Measurements from ENCODE around the gene CCDC124. TPM values are rescaled to one million over a fixed set of nuclear protein-coding genes. Genes with fewer than 3 reads are reported as not detected.

CCDC124 gene
- total RNA-seq, 1 experiment from 2014 or later: 111 TPM

- Histone ChIP-seq H3K4me3 (no peak overlapping the region), H3K9me3 (replicated peaks) (no peaks in the 10 kb centered on the region), H3K27ac (no peak overlapping the region), H3K4me1 (no peaks in the 10 kb centered on the region), H3K36me3 (no peaks in the 10 kb centered on the region), H3K27me3 (peaks cover 64% of the 10 kb centered on the region)
- DNase-seq: no peak
Measured at GRCh38 chr19:17957885-17958284, 25.1 kb downstream of the CCDC124 start.

DNA sequence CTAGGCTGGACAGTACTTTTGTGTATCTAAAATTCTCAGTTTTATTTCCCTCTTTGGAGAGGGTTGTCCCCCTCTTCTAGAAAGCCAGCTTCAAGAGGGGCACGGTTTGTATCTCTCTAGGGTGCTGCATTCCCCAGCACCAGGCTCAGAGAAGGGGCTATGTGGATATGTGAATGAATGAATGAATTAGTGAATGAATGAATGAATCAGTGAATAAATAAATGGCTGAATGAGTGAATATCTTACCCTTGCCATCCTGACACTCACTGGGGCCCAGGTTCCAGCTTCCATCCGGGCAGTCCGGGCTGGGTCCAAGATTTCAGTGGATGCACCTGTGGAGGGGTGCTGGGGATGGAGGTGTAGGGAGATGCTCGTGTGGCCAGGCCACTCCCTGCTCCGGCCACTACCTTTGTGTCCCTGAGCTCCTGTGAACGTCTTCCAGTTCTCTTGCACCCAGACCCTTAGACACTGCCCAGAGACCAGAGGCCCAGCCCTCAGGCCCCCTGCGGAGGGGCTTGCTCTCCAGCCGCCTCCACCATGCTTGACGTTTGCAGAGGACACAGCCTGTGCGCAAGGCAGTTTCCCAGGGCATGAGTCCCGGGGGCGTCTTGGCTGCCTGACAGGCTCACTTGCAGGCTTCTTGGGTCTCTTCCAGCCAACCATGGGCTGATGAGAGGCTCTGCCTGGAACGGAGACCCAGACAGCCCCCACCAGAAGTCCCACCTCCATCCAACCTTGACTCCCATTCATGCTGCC is 31.3 kb downstream of the CCDC124 start:
- peaks cover 54% of the 10 kb centered on the region for H3K27me3 ChIP-seq
- H3K27ac ChIP-seq: no peak overlapping the region

GRCh38 chr19:17965370-17966128 is 32.7 kb downstream of the CCDC124 start:
- H3K27ac ChIP-seq: no peak overlapping the region
- no peak overlapping the region for H3K4me3 ChIP-seq
- H3K9me3 ChIP-seq (replicated peaks): no peaks in the 10 kb centered on the region
- peaks cover 49% of the 10 kb centered on the region for H3K27me3 ChIP-seq
- no peak for DNase-seq
- H3K36me3 ChIP-seq: no peaks in the 10 kb centered on the region
- no peaks in the 10 kb centered on the region for H3K4me1 ChIP-seq

More for the DNA sequence above, 31.3 kb downstream of the CCDC124 start:
- DNase-seq: no peak
- H3K4me3 ChIP-seq: no peak overlapping the region
- no peaks in the 10 kb centered on the region for H3K4me1 ChIP-seq
- no peaks in the 10 kb centered on the region for H3K9me3 ChIP-seq (replicated peaks)
- H3K36me3 ChIP-seq: no peaks in the 10 kb centered on the region

DNA sequence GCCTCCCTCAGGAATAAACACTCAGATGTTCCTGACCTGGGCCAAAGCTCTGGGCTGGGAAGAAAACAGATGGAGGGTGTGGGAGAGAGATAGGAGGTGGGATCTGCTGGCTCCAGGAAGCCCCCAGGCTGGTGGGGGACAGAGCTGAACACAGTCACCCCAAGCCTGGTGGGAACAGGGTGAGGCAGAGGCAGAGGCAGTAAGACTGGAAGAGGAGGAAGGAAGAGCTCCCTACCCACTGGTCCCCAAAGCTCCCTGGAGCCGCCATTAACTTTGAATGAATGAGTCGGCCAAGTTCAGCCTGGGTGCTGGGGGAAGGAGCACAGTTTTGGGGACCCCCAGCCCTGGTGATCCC is 33.3 kb downstream of the CCDC124 start:
- peaks cover 46% of the 10 kb centered on the region for H3K27me3 ChIP-seq
- no peaks in the 10 kb centered on the region for H3K36me3 ChIP-seq
- no peaks in the 10 kb centered on the region for H3K9me3 ChIP-seq (replicated peaks)
- H3K27ac ChIP-seq: no peak overlapping the region
- H3K4me3 ChIP-seq: no peak overlapping the region
- no peak for DNase-seq
- H3K4me1 ChIP-seq: no peaks in the 10 kb centered on the region

DNA sequence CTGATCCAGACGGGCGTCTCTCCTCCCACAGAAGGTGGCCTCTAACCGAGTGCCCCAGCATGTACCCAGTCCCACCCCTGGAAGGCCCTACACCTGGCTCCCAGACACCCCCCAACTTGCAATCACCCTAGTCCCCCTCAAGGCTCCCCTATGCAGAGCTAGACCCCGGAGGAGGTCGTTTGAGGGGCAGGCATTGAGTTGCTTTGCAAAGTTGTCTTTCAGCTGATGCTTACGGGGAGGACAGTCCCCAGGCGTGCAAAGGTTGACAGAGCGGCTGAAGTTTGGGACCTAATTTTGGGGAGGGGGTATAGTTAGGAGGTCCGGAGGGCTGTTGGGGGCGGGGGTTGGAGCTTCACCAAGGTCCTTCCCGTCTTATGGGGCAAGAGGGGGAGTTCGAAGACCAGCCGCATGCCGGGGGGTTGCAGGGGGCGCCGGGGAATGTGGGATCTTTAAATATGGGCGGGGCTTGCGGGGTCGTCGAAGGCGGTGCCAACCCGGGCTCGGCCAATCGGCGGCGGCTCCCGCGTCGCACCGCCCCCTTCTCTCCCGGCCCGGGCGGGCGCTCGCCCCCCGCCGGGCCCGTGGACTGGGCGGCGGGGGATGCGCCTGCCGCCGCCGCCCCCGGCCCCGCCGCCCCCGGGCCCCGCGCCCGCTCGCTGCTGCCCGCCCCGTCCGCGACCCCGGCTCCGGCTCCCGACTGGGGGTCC is 33.9 kb downstream of the CCDC124 start, which contains the start of gene KCNN1:
KCNN1 (plus strand) TSS at position 558 of the 707 bp plus-strand sequence. CDS start 6,782 bp downstream, outside the sequence.
- Histone ChIP-seq H3K4me3 (no peak within 1 kb of the TSS), H3K27ac (no peak within 1 kb of the TSS), H3K36me3 (no peaks in the 10 kb centered on the region), H3K9me3 (replicated peaks) (no peaks in the 10 kb centered on the region), H3K4me1 (no peaks in the 10 kb centered on the region), H3K27me3 (peaks cover 44% of the 10 kb centered on the region)
- no peak for DNase-seq

DNA sequence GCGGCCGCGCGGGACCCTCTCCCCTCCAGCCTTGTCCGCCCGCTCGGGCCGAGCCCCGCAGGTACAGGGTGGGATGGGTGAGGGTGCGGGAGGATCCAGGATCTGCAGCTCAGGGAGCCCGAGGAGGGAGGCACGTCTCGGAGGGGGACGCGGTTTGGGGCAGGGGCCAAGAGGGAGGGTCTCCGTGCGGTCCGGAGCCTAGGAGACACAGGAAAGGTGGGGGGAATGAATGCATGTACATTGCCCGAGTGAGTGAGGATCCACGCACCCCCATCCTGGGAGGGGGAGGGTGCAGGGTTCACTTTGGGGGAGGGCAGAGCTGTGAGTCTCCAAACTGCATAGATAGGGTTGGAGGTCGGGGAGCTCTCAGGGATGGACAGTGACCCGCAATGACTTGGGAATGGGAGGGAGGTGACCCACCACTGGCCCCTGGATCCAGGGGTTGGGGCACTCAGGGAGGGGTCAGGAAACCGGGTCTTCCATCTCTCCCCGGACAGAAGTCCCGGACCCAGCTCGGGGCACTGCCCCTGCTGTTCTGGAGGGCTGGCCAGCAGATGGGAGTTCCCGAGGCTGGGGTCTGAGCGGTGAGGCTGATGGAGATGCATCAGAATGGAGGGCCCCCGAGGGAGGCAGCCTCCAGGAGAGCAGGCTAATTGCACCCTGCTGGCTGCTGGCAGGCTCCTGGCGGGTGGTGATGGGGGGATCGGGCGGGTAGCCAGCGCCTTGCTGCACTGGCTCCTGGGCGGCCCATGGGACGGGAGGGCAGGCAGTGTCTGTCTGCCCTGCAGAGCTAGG is 34.6 kb downstream of the CCDC124 start:
- no peak overlapping the region for H3K4me3 ChIP-seq
- H3K4me1 ChIP-seq: no peaks in the 10 kb centered on the region
- H3K27ac ChIP-seq: no peak overlapping the region
- DNase-seq: no peak
- H3K27me3 ChIP-seq: peaks cover 42% of the 10 kb centered on the region
- no peaks in the 10 kb centered on the region for H3K36me3 ChIP-seq
- H3K9me3 ChIP-seq (replicated peaks): no peaks in the 10 kb centered on the region

- no peak overlapping the region for H3K4me3 ChIP-seq
- DNase-seq: no peak
- no peaks in the 10 kb centered on the region for H3K4me1 ChIP-seq
- H3K36me3 ChIP-seq: no peaks in the 10 kb centered on the region
- H3K9me3 ChIP-seq (replicated peaks): no peaks in the 10 kb centered on the region
- no peak overlapping the region for H3K27ac ChIP-seq
- peaks cover 45% of the 10 kb centered on the region for H3K27me3 ChIP-seq
Measured at GRCh38 chr19:17968362-17968761, 35.5 kb downstream of the CCDC124 start.

DNA sequence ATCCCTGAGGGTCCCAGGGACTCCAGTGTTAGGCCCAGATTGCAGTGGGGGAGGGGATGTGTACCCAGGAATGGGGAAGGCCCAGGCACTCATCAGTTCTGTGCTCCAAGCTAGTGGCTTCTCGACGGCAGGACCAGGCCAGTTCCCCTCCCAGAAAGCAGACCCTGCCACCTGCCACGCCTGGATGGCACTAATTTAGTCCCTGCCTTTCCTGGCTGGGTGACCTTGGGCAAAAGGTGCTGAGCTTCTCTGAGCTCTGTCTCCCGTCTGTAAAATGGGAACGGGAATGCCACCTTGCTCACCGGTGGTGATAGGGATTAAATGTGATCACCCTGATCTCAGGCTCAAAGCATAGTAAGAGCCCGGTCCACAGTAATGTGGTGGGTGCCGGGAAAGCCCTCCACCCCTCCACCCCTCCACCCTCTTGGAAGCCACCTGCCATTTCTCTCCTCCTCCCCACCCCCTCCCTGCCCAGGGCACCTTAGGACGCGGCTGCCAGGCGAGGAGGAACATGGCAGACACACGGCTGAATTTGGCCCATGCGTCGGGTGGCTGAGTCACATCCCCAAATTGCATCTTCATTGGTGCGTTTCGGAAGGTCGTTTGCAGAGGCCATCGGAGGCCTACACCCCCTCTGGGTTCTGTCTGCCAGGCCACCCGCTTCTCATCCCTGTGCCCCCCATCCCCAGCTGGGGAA is 36.4 kb downstream of the CCDC124 start:
- Histone ChIP-seq H3K9me3 (replicated peaks) (no peaks in the 10 kb centered on the region), H3K27me3 (peaks cover 42% of the 10 kb centered on the region), H3K4me1 (no peaks in the 10 kb centered on the region), H3K36me3 (no peaks in the 10 kb centered on the region), H3K4me3 (no peak overlapping the region), H3K27ac (no peak overlapping the region)
- no peak for DNase-seq

- Histone ChIP-seq H3K36me3 (no peaks in the 10 kb centered on the region), H3K27ac (no peak overlapping the region), H3K9me3 (replicated peaks) (no peaks in the 10 kb centered on the region), H3K4me1 (no peaks in the 10 kb centered on the region), H3K4me3 (no peak overlapping the region), H3K27me3 (peaks cover 36% of the 10 kb centered on the region)
- no peak for DNase-seq
Measured at GRCh38 chr19:17972230-17972629, 39.4 kb downstream of the CCDC124 start.

DNA sequence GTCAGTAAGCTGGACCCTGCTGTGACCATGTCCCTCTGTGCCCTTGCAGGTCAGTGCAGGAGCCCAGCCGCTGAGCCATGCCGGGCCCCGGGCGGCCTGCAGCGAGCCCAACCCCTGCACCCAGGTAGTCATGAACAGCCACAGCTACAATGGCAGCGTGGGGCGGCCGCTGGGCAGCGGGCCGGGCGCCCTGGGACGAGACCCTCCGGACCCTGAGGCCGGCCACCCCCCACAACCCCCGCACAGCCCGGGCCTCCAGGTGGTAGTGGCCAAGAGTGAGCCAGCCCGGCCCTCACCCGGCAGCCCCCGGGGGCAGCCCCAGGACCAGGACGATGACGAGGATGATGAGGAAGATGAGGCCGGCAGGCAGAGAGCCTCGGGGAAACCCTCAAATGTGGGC is 40.9 kb downstream of the CCDC124 start:
- H3K9me3 ChIP-seq (replicated peaks): no peaks in the 10 kb centered on the region
- peaks cover 37% of the 10 kb centered on the region for H3K27me3 ChIP-seq
- no peak for DNase-seq
- H3K4me3 ChIP-seq: no peak overlapping the region
- no peaks in the 10 kb centered on the region for H3K4me1 ChIP-seq
- H3K36me3 ChIP-seq: no peaks in the 10 kb centered on the region
- H3K27ac ChIP-seq: no peak overlapping the region

DNA sequence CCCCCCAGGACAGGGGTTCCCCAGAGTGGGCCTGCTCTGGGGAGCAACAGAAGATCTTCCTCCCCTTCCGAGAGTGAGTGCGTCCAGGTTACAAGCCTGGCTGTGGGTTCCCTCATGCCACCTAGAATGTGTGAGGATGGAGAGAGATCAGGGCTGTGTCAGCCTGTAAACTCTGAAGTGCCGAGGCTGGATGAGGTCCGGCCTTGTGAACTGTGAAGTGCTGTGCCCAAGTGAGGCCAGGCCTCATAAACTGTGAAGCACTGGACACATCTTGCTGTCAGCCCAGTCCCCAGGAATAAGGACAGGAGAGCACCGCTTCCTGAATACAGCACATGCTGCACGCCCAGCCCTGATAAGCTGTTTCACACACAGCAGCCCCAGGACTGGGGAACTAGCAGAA is 41.7 kb downstream of the CCDC124 start:
- no peak for DNase-seq
- Histone ChIP-seq H3K27me3 (peaks cover 36% of the 10 kb centered on the region), H3K4me1 (no peaks in the 10 kb centered on the region), H3K9me3 (replicated peaks) (no peaks in the 10 kb centered on the region), H3K4me3 (no peak overlapping the region), H3K36me3 (no peaks in the 10 kb centered on the region), H3K27ac (no peak overlapping the region)

- no peak for DNase-seq
- Histone ChIP-seq H3K4me3 (no peak overlapping the region), H3K27ac (no peak overlapping the region)
Measured at GRCh38 chr19:17975032-17975431, 42.2 kb downstream of the CCDC124 start.

DNA sequence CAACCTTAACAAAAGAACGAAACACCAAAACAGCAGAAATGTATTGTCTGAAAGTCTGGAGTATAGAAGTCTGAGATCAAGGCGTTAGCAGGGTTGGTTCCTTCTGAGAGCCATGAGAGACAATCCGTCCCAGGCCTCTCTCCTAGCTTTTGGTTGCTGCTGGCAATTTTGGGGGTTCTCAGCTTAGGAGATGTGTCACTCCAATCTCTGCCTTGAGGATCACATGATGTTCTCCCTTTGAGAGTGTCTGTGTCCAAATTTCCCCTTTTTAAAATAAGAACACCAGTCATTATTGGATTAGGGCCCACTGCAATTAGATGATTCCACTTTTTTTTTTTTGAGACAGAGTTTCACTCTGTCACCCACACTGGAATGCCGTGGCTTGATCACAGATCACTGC is 44.2 kb downstream of the CCDC124 start:
- H3K27ac ChIP-seq: no peak overlapping the region
- no peak overlapping the region for H3K4me3 ChIP-seq
- H3K36me3 ChIP-seq: no peaks in the 10 kb centered on the region
- H3K9me3 ChIP-seq (replicated peaks): no peaks in the 10 kb centered on the region
- H3K4me1 ChIP-seq: no peaks in the 10 kb centered on the region
- peaks cover 36% of the 10 kb centered on the region for H3K27me3 ChIP-seq
- no peak for DNase-seq

More at GRCh38 chr19:17975032-17975431, 42.2 kb downstream of the CCDC124 start:
- Histone ChIP-seq H3K27me3 (peaks cover 32% of the 10 kb centered on the region), H3K9me3 (replicated peaks) (no peaks in the 10 kb centered on the region), H3K4me1 (no peaks in the 10 kb centered on the region), H3K36me3 (no peaks in the 10 kb centered on the region)

GRCh38 chr19:17977488-17977887 is 44.7 kb downstream of the CCDC124 start:
- no peak overlapping the region for H3K27ac ChIP-seq
- no peak overlapping the region for H3K4me3 ChIP-seq
- DNase-seq: no peak
- no peaks in the 10 kb centered on the region for H3K36me3 ChIP-seq
- no peaks in the 10 kb centered on the region for H3K9me3 ChIP-seq (replicated peaks)
- peaks cover 38% of the 10 kb centered on the region for H3K27me3 ChIP-seq
- H3K4me1 ChIP-seq: no peaks in the 10 kb centered on the region
